Osteoblast (primary cell): Measurements from ENCODE around the gene TOPAZ1. TPM values are rescaled to one million over a fixed set of nuclear protein-coding genes. Genes with fewer than 3 reads are reported as not detected.

Source experiments
- DNase-seq: peaks from one replicate; pipeline ENCODE4 v3.0.0; 2011; ENCODE audit warnings: low spot score, mixed read lengths; ENCODE audit not compliant: insufficient read length; ENCODE audit errors: missing footprints
- H2AFZ ChIP-seq: 2 replicates; pipeline ENCODE4 v1.6.0; 2011; ENCODE audit warnings: mild to moderate bottlenecking, low read length
- H3K27ac ChIP-seq: 2 replicates; pipeline ENCODE4 v1.5.1; 2011; ENCODE audit warnings: mild to moderate bottlenecking, low read depth, low read length, moderate library complexity
- H3K27me3 ChIP-seq: 2 replicates; pipeline ENCODE4 v1.6.0; 2012; ENCODE audit warnings: mild to moderate bottlenecking, control low read depth, inconsistent platforms, low read length, moderate library complexity; ENCODE audit not compliant: insufficient read depth
- H3K36me3 ChIP-seq: 2 replicates; pipeline ENCODE4 v1.5.1; 2011; ENCODE audit warnings: mild to moderate bottlenecking, low read length, control low read depth, moderate library complexity; ENCODE audit not compliant: insufficient read depth
- H3K4me1 ChIP-seq: 2 replicates; pipeline ENCODE4 v1.5.1; 2011; ENCODE audit warnings: mild to moderate bottlenecking, low read length, control low read depth, moderate library complexity; ENCODE audit not compliant: insufficient read depth
- H3K4me2 ChIP-seq: 2 replicates; pipeline ENCODE4 v1.6.0; 2011; ENCODE audit warnings: mild to moderate bottlenecking, low read length; ENCODE audit not compliant: insufficient read depth
- H3K4me3 ChIP-seq: fragments of 200-600 bp; sonication (generic); 3 replicates; pipeline ENCODE4 v1.5.1; 2012; ENCODE audit warnings: mild to moderate bottlenecking, low read length, inconsistent platforms; ENCODE audit not compliant: insufficient read depth
- H3K79me2 ChIP-seq: 2 replicates; pipeline ENCODE4 v1.6.0; 2012; ENCODE audit warnings: mild to moderate bottlenecking, low read length, control low read depth, inconsistent platforms; ENCODE audit not compliant: insufficient read depth
- H3K9me3 ChIP-seq: 2 replicates; pipeline ENCODE4 v1.5.1; 2011; ENCODE audit warnings: low read depth, low read length, control low read depth
- H4K20me1 ChIP-seq: 2 replicates; pipeline ENCODE4 v1.6.0; 2012; ENCODE audit warnings: mild to moderate bottlenecking, low read length, control low read depth; ENCODE audit not compliant: insufficient read depth
- total RNA-seq: library from RNA; depleted of rRNA; stranded (reverse); fragments of >200 nt; gene quantifications from 2 replicates; pipeline ENCODE4 v1.2.3, GENCODE V29; 2012
- TF ChIP-seq, protein P1 (sequence below): IDR thresholded peaks from 2 replicates; pipeline ENCODE4 v1.5.1; 2011; ENCODE audit warnings: mild to moderate bottlenecking, low read depth, low read length, moderate library complexity; ENCODE audit errors: extremely low read depth

Gene TOPAZ1
- total RNA-seq, 1 donor = not detected

DNA sequence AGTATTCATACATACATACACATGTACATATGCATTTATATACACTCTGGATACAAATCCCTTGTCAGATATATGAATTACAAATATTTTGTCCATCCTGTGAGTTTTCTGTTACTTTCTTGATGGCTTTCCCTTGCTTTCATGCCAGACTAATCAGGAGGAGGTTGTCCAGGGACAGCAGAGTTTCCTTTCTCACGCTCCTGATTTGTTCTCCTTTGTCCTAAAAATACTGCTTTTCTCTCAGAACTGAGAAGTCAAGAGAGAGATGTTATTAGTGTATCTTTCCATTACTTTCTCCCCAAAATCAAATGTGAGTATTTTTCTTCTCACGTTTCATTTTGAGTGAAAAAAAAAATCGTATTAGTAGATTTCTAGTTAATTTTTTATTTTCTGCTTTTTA lies 84.8 kb downstream of the TOPAZ1 start:
- H3K4me3 ChIP-seq = no peak overlapping the region
- H3K4me2 ChIP-seq = no peak overlapping the region
- H3K9me3 ChIP-seq = no peaks in the 10 kb centered on the region
- DNase-seq = no peak
- no peaks in the 10 kb centered on the region for H3K79me2 ChIP-seq
- peaks cover 14% of the 10 kb centered on the region for H3K27me3 ChIP-seq
- TF ChIP-seq, protein P1, sequence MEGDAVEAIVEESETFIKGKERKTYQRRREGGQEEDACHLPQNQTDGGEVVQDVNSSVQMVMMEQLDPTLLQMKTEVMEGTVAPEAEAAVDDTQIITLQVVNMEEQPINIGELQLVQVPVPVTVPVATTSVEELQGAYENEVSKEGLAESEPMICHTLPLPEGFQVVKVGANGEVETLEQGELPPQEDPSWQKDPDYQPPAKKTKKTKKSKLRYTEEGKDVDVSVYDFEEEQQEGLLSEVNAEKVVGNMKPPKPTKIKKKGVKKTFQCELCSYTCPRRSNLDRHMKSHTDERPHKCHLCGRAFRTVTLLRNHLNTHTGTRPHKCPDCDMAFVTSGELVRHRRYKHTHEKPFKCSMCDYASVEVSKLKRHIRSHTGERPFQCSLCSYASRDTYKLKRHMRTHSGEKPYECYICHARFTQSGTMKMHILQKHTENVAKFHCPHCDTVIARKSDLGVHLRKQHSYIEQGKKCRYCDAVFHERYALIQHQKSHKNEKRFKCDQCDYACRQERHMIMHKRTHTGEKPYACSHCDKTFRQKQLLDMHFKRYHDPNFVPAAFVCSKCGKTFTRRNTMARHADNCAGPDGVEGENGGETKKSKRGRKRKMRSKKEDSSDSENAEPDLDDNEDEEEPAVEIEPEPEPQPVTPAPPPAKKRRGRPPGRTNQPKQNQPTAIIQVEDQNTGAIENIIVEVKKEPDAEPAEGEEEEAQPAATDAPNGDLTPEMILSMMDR = no peak
- H2AFZ ChIP-seq = no peak overlapping the region
- no peaks in the 10 kb centered on the region for H3K36me3 ChIP-seq
- H3K4me1 ChIP-seq = no peaks in the 10 kb centered on the region
- H4K20me1 ChIP-seq = no peaks in the 10 kb centered on the region
- no peak overlapping the region for H3K27ac ChIP-seq

DNA sequence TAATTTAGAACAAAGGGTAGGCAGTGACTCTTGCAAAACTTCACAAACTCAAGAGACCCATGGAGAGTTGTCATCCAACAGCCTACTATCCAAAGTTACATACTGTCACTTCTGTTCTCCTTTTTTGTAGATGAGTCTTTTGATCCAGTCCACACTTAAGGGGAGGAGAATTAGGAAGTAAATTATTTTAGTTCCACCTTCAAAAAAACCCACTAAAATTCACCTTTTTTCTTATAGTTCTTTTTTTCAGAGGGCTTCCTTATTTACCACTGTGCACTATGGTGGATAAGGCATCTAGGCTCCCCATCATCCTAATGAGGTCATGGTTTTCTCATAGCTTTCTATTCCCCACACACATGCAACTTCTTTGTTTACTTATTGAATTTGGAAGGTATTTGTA lies 88.3 kb downstream of the TOPAZ1 start:
- Histone ChIP-seq H3K27ac (no peak overlapping the region), H3K4me2 (no peak overlapping the region), H3K4me1 (no peaks in the 10 kb centered on the region), H3K36me3 (no peaks in the 10 kb centered on the region), H3K27me3 (peaks cover 31% of the 10 kb centered on the region), H3K79me2 (no peaks in the 10 kb centered on the region), H2AFZ (no peak overlapping the region), H3K4me3 (no peak overlapping the region), H4K20me1 (no peaks in the 10 kb centered on the region), H3K9me3 (no peaks in the 10 kb centered on the region)
- TF ChIP-seq, protein P1 = no peak
- no peak for DNase-seq

DNA sequence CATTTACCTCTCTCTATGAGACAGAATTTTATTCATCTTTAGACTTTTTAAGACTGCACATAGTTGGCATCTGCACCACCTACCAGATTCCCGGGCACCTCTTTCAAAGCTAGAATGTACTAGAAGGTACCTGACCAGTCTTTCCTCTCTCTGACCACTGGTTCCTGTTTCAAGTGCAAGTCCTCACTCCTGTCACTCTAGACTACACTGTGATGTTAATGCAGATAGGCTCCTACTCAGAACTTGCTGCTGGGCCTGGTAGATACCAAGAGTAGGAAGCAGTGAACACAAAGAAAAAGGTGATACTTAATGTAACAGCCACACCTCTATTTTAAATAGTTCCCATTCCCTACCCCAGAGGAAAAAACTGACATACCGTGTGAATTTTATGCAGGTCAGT lies 88.8 kb downstream of the TOPAZ1 start:
- Histone ChIP-seq H4K20me1 (no peaks in the 10 kb centered on the region), H3K9me3 (no peaks in the 10 kb centered on the region), H3K27me3 (peaks cover 29% of the 10 kb centered on the region), H3K4me3 (no peak overlapping the region), H3K27ac (no peak overlapping the region), H3K79me2 (no peaks in the 10 kb centered on the region), H3K4me1 (no peaks in the 10 kb centered on the region), H2AFZ (no peak overlapping the region), H3K36me3 (no peaks in the 10 kb centered on the region), H3K4me2 (no peak overlapping the region)
- TF ChIP-seq, protein P1 = no peak
- DNase-seq = peak; percentile 38

DNA sequence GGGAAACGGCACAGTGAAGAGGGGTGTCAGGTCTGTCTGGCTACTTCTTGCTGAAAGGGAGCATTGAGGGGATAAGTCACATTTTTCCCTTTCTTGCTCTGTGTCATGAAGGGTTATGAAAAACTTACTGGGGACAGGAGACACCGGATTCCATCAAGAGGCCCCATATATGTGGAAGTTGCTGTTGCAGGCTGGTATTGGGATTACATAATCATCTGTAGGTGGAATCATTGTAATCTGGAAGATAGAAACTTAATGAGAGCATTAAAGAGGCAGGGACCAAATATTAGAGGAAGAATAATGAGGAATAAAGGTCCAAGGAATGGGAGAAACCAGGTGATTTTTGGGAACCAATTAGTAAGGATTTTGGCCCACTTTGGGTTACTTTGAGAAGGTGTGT lies 92.6 kb downstream of the TOPAZ1 start:
- no peaks in the 10 kb centered on the region for H4K20me1 ChIP-seq
- H3K27me3 ChIP-seq = peaks cover 23% of the 10 kb centered on the region
- H3K4me1 ChIP-seq = peaks cover 5% of the 10 kb centered on the region
- H3K4me3 ChIP-seq = no peak overlapping the region
- H3K9me3 ChIP-seq = no peaks in the 10 kb centered on the region
- TF ChIP-seq, protein P1 = no peak
- peaks cover 10% of the 10 kb centered on the region for H3K79me2 ChIP-seq
- H2AFZ ChIP-seq = no peak overlapping the region
- no peak for DNase-seq
- H3K36me3 ChIP-seq = no peaks in the 10 kb centered on the region
- H3K4me2 ChIP-seq = no peak overlapping the region
- no peak overlapping the region for H3K27ac ChIP-seq
